Measurements from ENCODE around the gene GALNTL6. TPM values are rescaled to one million over a fixed set of nuclear protein-coding genes. Genes with fewer than 3 reads are reported as not detected.
A peak's percentile ranks its signal among the peaks of the same experiment; 100 is the strongest.

GALNTL6 gene
- total RNA-seq, 1 experiment from 2014 or later: not detected

DNA sequence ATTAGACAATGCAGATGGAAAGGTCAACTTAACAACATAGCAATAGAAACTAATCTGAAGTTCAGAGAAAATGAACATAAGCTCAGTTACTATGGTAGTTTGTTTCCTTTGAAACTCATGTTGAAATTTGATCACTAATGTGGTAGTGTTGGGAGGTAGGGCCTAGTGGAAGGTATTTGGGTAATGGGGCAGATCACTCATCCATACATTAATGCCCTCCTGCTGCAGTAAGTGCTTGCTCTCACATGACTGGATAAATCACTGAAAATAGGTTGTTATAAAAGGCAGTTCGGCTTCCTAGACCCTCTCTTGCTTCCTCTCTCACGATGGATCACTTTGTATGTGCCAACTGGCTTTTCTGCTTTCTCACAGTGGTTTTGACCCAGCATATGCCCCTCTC lies 788.0 kb downstream of the GALNTL6 start:
- no peak for TF ChIP-seq EZH2 (IDR thresholded peaks at IDR 0.05; ENCODE audit: low read depth)
- TF ChIP-seq CTCF (conservative IDR thresholded peaks at IDR 0.05): no peak
- peak overlapping the region; percentile 61 for H3K4me2 ChIP-seq
- peak overlapping the region; percentile 60; the same call in 1 of the 2 replicates for H2AFZ ChIP-seq
- no peaks in the 10 kb centered on the region for H3K36me3 ChIP-seq (ENCODE audit: low read depth)
- peak in 1 of 2 experiments; percentile 56 for DNase-seq
- 0 out of 2 replicates have a peak overlapping the region, but pooled peaks have one; percentile 19 for H3K27ac ChIP-seq
- no peaks in the 10 kb centered on the region for H3K9me3 ChIP-seq (ENCODE audit: insufficient read depth, low read depth)
- H4K20me1 ChIP-seq (ENCODE audit: insufficient read depth): no peaks in the 10 kb centered on the region
- H3K4me1 ChIP-seq (replicated peaks; ENCODE audit: insufficient read depth): peaks cover 12% of the 10 kb centered on the region
- no peaks in the 10 kb centered on the region for H3K79me2 ChIP-seq (ENCODE audit: low read depth)
- CTCF ChIA-PET: no interaction called here
- no TSS peak for BruUV-seq (replicated peaks)
- no peaks in the 10 kb centered on the region for H3K9me2 ChIP-seq (ENCODE audit: insufficient read depth)
- H3K27me3 ChIP-seq (ENCODE audit: insufficient read depth, low read depth): no peaks in the 10 kb centered on the region
- POLR2A ChIA-PET (ENCODE audit: unreplicated experiment): no interaction called here
- H3K4me3 ChIP-seq: no peak overlapping the region
- intact Hi-C loops (cut with micrococcal nuclease; ENCODE audit: unreplicated experiment): no loop called here
- no peaks in the 10 kb centered on the region for H3F3A ChIP-seq (ENCODE audit: insufficient read depth, low read depth)

GRCh38 chr4:172619218-172619617 lies 806.0 kb downstream of the GALNTL6 start:
- CTCF ChIA-PET: no interaction called here

DNA sequence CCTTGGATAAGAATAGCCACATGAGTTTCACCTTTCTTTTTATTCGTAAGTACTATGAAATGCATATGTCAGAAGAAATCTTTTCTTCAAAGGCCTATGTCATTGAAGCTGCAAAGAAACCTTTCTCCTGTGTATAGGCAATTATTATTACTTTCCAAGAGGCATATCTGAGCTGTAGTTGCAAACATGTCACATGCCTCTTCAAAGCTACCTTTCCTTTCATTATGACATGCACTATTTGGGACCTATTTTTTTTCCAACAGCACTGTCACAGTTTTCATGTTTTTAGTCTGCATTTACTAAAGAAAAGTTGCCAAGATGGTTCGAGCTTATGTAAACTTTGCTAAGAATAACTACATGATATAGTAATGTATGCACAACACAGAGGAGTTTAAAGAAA lies 806.6 kb downstream of the GALNTL6 start:
- no peaks in the 10 kb centered on the region for H3K4me1 ChIP-seq (replicated peaks; ENCODE audit: insufficient read depth)
- DNase-seq: no peak
- no peaks in the 10 kb centered on the region for H3K9me2 ChIP-seq (ENCODE audit: insufficient read depth)
- H3K27ac ChIP-seq: no peak overlapping the region
- H3K79me2 ChIP-seq (ENCODE audit: low read depth): no peaks in the 10 kb centered on the region
- H3K27me3 ChIP-seq (ENCODE audit: insufficient read depth, low read depth): no peaks in the 10 kb centered on the region
- no peaks in the 10 kb centered on the region for H4K20me1 ChIP-seq (ENCODE audit: insufficient read depth)
- H3K4me3 ChIP-seq: no peak overlapping the region
- POLR2A ChIA-PET (ENCODE audit: unreplicated experiment): no interaction called here
- H2AFZ ChIP-seq: no peak overlapping the region
- CTCF ChIA-PET: no interaction called here
- no peaks in the 10 kb centered on the region for H3K9me3 ChIP-seq (ENCODE audit: insufficient read depth, low read depth)
- BruUV-seq (replicated peaks): no TSS peak
- no peak overlapping the region for H3K4me2 ChIP-seq
- no peak for TF ChIP-seq CTCF (conservative IDR thresholded peaks at IDR 0.05)
- TF ChIP-seq EZH2 (IDR thresholded peaks at IDR 0.05; ENCODE audit: low read depth): no peak
- H3K36me3 ChIP-seq (ENCODE audit: low read depth): no peaks in the 10 kb centered on the region
- H3F3A ChIP-seq (ENCODE audit: insufficient read depth, low read depth): no peaks in the 10 kb centered on the region
- intact Hi-C loops (cut with micrococcal nuclease; ENCODE audit: unreplicated experiment): no loop called here

More at GRCh38 chr4:172619218-172619617, 806.0 kb downstream of the GALNTL6 start:
- intact Hi-C loops (cut with micrococcal nuclease; ENCODE audit: unreplicated experiment): no loop called here
- Histone ChIP-seq H3K79me2 (ENCODE audit: low read depth) (no peaks in the 10 kb centered on the region), H4K20me1 (ENCODE audit: insufficient read depth) (no peaks in the 10 kb centered on the region), H3K27me3 (ENCODE audit: insufficient read depth, low read depth) (no peaks in the 10 kb centered on the region), H3K27ac (no peak overlapping the region), H3K4me2 (no peak overlapping the region), H3K9me3 (ENCODE audit: insufficient read depth, low read depth) (no peaks in the 10 kb centered on the region), H3K36me3 (ENCODE audit: low read depth) (no peaks in the 10 kb centered on the region), H3K9me2 (ENCODE audit: insufficient read depth) (no peaks in the 10 kb centered on the region), H3F3A (ENCODE audit: insufficient read depth, low read depth) (no peaks in the 10 kb centered on the region), H3K4me1 (replicated peaks; ENCODE audit: insufficient read depth) (no peaks in the 10 kb centered on the region), H3K4me3 (no peak overlapping the region), H2AFZ (no peak overlapping the region)
- TF ChIP-seq EZH2 (IDR thresholded peaks at IDR 0.05; ENCODE audit: low read depth) (no peak), CTCF (conservative IDR thresholded peaks at IDR 0.05) (no peak)
- POLR2A ChIA-PET (ENCODE audit: unreplicated experiment): no interaction called here
- DNase-seq: no peak
- BruUV-seq (replicated peaks): no TSS peak
